Right lobe of liver (tissue), 6 donors: Measurements from ENCODE around the gene FCHO1. TPM values are rescaled to one million over a fixed set of nuclear protein-coding genes. Genes with fewer than 3 reads are reported as not detected.

ENCODE experiments used
- ATAC-seq, 4 donors: fragments of 200-7000 bp; cut with Tn5 transposase; one replicate each; pipeline ENCODE4 v1.9.1; 2020; ENCODE audit warnings: mild to moderate bottlenecking in 4 of 4, moderate library complexity in 4 of 4
- DNase-seq, 3 donors: peaks; one replicate each; pipeline ENCODE4 v3.0.0-alpha.2; 2020
- H3K27ac ChIP-seq, 3 donors: fragments of 200-600 bp; one replicate each; pipeline ENCODE4 v1.8.0; 2022
- H3K27me3 ChIP-seq, 2 donors: fragments of 200-600 bp; one replicate each; pipeline ENCODE4 v1.8.0; 2022
- H3K36me3 ChIP-seq, 4 donors: fragments of 200-600 bp; sonication (generic) in 1 of 4; one replicate each; pipeline versions ENCODE4 v1.5.1 to v1.8.0; 2017 to 2022; ENCODE audit warnings: control low read depth in 1 of 4
- H3K4me1 ChIP-seq, 4 donors: fragments of 200-600 bp; sonication (generic) in 1 of 4; one replicate each; pipeline versions ENCODE4 v1.5.1 to v1.8.0; 2017 to 2022; ENCODE audit warnings: control low read depth in 1 of 4
- H3K4me3 ChIP-seq, 3 donors: fragments of 200-600 bp; one replicate each; pipeline ENCODE4 v1.8.0; 2022
- H3K9me3 ChIP-seq, 4 donors: fragments of 200-600 bp; sonication (generic) in 1 of 4; one replicate each; pipeline versions ENCODE4 v1.5.1 to v1.8.0; 2017 to 2022; ENCODE audit warnings: control low read depth in 1 of 4
- CTCF ChIP-seq, 4 donors: fragments of 200-600 bp in 3 of 4; fragments of 450-650 bp in 1 of 4; IDR thresholded peaks; one replicate each; pipeline versions ENCODE4 v1.5.1 to v1.8.0; 2016 to 2022; ENCODE audit warnings: antibody characterized with exemption in 4 of 4, mild to moderate bottlenecking in 2 of 4
- POLR2A ChIP-seq: fragments of 450-650 bp; IDR thresholded peaks from one replicate; pipeline ENCODE4 v1.6.1; 2017; ENCODE audit warnings: antibody characterized with exemption, mild to moderate bottlenecking
- WGBS: methylation state at CpG from one replicate; pipeline ENCODE4 v1.1.6; 2018; ENCODE audit warnings: low coverage, low lambda C conversion rate; ENCODE audit not compliant: insufficient coverage; ENCODE audit errors: missing lambda C conversion rate; 5-methylcytosine and 5-hydroxymethylcytosine counted together
- intact Hi-C, 2 donors: fragments of 100-400 bp; cut with DNase I; formaldehyde crosslinking; loops; one replicate each; pipeline versions ENCODE4 v1.11.2 to v1.14.1; 2022
- total RNA-seq, 6 experiments: library from RNA; depleted of rRNA in 2 of 6; stranded (reverse); fragments of >200 nt in 2 of 6; fragmentation: NEBNext Ultra II Directional in 3 of 6; extraction: Animal tissue kit (Norgen Biotek cat#: 25700) in 3 of 6; gene quantifications; one replicate each; pipeline versions ENCODE4 v1.1.0 to v1.2.4, GENCODE V29; 2016 to 2023
- donor health status: DM: no; HTN: yes; CAD: no.
- donor health status: DM: no; HTN: no; CAD: no.
- donor health status: DM: no; HTN: no; CAD: no.
- donor health status: DM: no; HTN: yes; CAD: no.
- donor health status: DM: no; HTN: yes; CAD: no.

FCHO1 gene
- total RNA-seq, 6 experiments from 2014 or later, result 0.93 to 3.6 (median 1.3) TPM

- Histone ChIP-seq H3K36me3 (no peaks in the 10 kb centered on the region), H3K27me3 (no peaks in the 10 kb centered on the region), H3K4me3 (no peak overlapping the region), H3K27ac (no peak overlapping the region), H3K9me3 (no peaks in the 10 kb centered on the region), H3K4me1 (no peaks in the 10 kb centered on the region)
- TF ChIP-seq CTCF (IDR thresholded peaks at IDR 0.05) (no peak), POLR2A (no peak)
- intact Hi-C loops, result no loop called here
- ATAC-seq (peak in 1 of 4 donors; percentile 22), DNase-seq (no peak)
- 46% methylated on average over 10 of the region's 14 CpGs for whole genome bisulfite sequencing
Observed at GRCh38 chr19:17803264-17803896, 52.1 kb downstream of the FCHO1 start.

GRCh38 chr19:17805427-17805826 lies 54.1 kb downstream of the FCHO1 start:
- no peak overlapping the region for H3K27ac ChIP-seq
- no peak overlapping the region for H3K4me3 ChIP-seq
- no peaks in the 10 kb centered on the region for H3K4me1 ChIP-seq
- DNase-seq, result no peak
- TF ChIP-seq CTCF (IDR thresholded peaks at IDR 0.05) (no peak), POLR2A (no peak)
- no peaks in the 10 kb centered on the region for H3K9me3 ChIP-seq
- no peak for ATAC-seq
- WGBS, result 61% methylated on average over 3 of the region's 4 CpGs
- intact Hi-C loops, result no loop called here
- no peaks in the 10 kb centered on the region for H3K36me3 ChIP-seq
- H3K27me3 ChIP-seq, result no peaks in the 10 kb centered on the region

- Histone ChIP-seq H3K36me3 (no peaks in the 10 kb centered on the region), H3K27ac (no peak overlapping the region), H3K27me3 (no peaks in the 10 kb centered on the region), H3K4me3 (no peak overlapping the region), H3K4me1 (no peaks in the 10 kb centered on the region), H3K9me3 (no peaks in the 10 kb centered on the region)
- no peak for TF ChIP-seq POLR2A
- TF ChIP-seq CTCF (IDR thresholded peaks at IDR 0.05), result no peak
- no peak for DNase-seq
- 53% methylated on average over 2 of the region's 3 CpGs for WGBS
- intact Hi-C loops, result no loop called here
- ATAC-seq, result no peak
Observed at GRCh38 chr19:17806945-17807344, 55.7 kb downstream of the FCHO1 start.

GRCh38 chr19:17807731-17808316 lies 56.5 kb downstream of the FCHO1 start:
- H3K36me3 ChIP-seq, result no peaks in the 10 kb centered on the region
- TF ChIP-seq CTCF (IDR thresholded peaks at IDR 0.05) (no peak), POLR2A (no peak)
- intact Hi-C loops, result no loop called here
- no peak overlapping the region for H3K4me3 ChIP-seq
- no peaks in the 10 kb centered on the region for H3K9me3 ChIP-seq
- H3K4me1 ChIP-seq, result no peaks in the 10 kb centered on the region
- H3K27me3 ChIP-seq, result no peaks in the 10 kb centered on the region
- H3K27ac ChIP-seq, result no peak overlapping the region
- ATAC-seq, result no peak
- no peak for DNase-seq
- WGBS, result no CpG with 5 or more reads among the region's 38 CpGs
